Measurements from ENCODE around the gene ANKUB1.

Gene ANKUB1

DNA sequence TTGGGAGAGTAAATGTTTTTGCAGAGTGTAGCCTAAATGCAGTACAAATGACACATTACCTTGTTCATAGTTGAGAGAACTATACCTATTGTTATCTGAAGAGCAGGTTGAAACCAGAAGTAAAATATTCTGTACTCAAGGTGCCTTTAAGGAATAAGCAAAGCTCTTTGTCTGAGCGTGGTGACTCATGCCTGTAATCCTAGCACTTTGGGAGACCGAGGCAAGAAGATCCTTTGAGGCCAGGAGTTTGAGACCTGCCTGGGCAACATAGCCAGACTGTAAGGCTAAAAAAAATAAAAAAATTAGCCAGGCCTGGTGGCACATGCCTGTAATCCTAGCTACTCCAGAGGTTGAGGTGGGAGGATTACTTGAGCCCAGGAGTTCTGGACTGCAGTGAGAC, 18.5 kb upstream of the ANKUB1 start:
- CTCF ChIA-PET, result interaction anchor here (0.6 kb wide), 2 partner anchors 280 to 759 kb away, joined by 3 to 4 read pairs; no protein-coding TSS in a partner anchor
- H3K27ac ChIP-seq, result no peak overlapping the region
- TF ChIP-seq, protein P1, sequence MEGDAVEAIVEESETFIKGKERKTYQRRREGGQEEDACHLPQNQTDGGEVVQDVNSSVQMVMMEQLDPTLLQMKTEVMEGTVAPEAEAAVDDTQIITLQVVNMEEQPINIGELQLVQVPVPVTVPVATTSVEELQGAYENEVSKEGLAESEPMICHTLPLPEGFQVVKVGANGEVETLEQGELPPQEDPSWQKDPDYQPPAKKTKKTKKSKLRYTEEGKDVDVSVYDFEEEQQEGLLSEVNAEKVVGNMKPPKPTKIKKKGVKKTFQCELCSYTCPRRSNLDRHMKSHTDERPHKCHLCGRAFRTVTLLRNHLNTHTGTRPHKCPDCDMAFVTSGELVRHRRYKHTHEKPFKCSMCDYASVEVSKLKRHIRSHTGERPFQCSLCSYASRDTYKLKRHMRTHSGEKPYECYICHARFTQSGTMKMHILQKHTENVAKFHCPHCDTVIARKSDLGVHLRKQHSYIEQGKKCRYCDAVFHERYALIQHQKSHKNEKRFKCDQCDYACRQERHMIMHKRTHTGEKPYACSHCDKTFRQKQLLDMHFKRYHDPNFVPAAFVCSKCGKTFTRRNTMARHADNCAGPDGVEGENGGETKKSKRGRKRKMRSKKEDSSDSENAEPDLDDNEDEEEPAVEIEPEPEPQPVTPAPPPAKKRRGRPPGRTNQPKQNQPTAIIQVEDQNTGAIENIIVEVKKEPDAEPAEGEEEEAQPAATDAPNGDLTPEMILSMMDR (conservative IDR thresholded peaks at IDR 0.05; ENCODE audit: low read depth), result no peak
- POLR2A ChIA-PET (ENCODE audit: low non-redundant PET), result no interaction called here
- DNase-seq (ENCODE audit: low spot score), result no peak

DNA sequence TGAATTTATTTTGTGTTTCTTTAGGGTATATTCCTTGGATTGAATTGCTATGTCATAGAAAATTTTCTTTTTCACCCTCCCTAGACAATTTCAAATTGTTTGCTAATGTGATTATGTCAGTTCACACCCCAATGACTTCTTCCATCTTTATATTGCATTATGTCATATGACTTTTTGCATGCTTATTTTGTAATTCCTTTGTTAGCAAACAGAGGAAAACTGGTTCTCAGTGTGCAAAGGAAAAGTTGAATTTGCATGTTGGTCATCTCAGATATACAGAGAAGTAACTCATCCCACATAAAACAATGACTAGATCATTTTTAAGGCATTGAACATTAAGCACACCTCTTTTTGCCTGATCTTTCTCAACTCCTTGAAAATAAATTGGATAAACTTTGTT, 17.3 kb upstream of the ANKUB1 start:
- ChIA-PET CTCF (no interaction called here), POLR2A (ENCODE audit: low non-redundant PET) (no interaction called here)
- H3K27ac ChIP-seq, result no peak overlapping the region
- TF ChIP-seq, protein P1 (conservative IDR thresholded peaks at IDR 0.05; ENCODE audit: low read depth), result no peak
- DNase-seq (ENCODE audit: low spot score), result no peak

DNA sequence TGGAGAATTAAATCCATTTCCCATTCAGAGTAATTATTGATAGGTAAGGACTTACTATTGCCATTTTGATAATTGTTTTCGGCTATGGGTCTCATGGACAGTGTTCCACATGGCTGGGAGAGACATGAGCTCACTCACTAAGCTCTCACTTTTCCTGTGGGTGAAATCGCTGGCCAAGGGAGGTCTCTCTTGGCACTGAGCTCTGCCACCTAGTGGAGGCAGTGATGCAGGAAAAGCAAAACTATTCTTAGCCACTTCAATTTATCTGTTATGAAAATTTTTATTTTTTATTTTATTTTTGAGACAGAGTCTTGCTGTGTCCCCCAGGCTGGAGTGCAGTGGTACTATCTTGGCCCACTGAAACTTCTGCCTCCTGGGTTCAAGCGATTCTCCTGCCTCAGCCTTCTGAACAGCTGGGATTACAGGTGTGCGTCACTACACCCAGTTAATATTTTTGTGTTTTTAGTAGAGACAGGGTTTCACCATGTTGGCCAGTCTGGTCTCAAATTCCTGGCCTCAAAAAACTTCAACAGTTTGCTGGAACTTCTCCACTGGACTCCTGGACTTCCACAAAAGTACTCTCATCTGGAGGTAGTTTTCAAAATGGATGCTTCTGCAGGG, 16.0 kb upstream of the ANKUB1 start:
- POLR2A ChIA-PET (ENCODE audit: low non-redundant PET), result no interaction called here
- TF ChIP-seq, protein P1 (conservative IDR thresholded peaks at IDR 0.05; ENCODE audit: low read depth), result peak; percentile 87
- CTCF ChIA-PET, result interaction anchor here (0.6 to 2.6 kb wide), 17 partner anchors 10 to 554 kb away, joined by 3 to 45 read pairs (median 4); partner anchors contain the start of gene COMMD2
- DNase-seq (ENCODE audit: low spot score), result peak; percentile 68
- no peak overlapping the region for H3K27ac ChIP-seq

DNA sequence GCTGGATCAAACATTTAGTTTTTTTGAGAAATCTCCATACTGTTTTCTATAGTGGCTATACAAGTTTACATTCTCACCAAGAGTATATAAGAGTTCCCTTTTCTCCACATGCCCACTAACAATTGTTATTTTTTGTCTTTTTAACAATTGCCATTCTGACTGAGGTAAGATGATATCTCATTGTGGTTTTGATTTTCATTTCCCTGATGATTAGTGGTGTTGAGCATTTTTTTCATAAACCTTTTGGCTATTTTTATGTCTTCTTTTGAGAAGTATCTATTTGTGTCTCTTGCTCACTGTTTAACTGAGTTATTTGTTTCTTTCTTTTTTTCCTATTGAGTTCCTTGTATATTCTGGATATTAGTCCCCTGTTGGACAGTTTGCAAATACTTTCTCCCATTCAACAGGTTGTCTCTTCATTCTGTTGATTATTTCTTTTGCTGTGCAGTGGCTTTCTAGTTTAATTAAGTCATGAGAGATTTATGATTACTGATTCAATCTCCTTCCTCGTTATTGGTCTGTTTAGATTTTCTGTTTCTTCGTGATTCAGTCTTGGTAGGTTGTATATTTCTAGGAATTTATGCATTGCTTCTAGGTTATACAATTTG, 13.9 kb upstream of the ANKUB1 start:
- CTCF ChIA-PET, result no interaction called here

DNA sequence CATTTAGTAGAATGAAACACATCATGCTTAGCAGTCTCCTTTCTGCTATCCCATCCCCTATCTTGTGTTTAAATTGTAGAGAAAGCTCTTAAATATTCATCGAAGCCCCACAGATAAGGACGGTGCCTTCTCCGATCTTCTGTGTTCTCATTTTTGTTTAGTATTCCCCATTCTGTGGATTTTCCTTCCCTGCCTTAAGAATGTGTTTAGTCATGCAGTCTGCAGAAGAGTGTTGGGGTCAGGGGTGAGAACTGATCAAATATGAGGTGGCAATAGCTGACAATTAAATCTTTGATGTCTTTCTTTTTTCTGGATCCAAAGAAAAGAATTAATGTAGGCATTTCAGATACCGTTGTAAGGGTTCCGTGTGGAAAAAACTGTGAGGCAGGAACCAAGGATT, 9.3 kb upstream of the ANKUB1 start:
- no peak for DNase-seq (ENCODE audit: low spot score)
- TF ChIP-seq, protein P1 (conservative IDR thresholded peaks at IDR 0.05; ENCODE audit: low read depth), result no peak
- H3K27ac ChIP-seq, result no peak overlapping the region
- ChIA-PET CTCF (interaction anchor here (0.6 kb wide), 1 partner anchor 23 kb away, joined by 3 read pairs; no protein-coding TSS in a partner anchor), POLR2A (ENCODE audit: low non-redundant PET) (no interaction called here)

More for the DNA sequence above, 13.9 kb upstream of the ANKUB1 start:
- H3K27ac ChIP-seq, result no peak overlapping the region
- TF ChIP-seq, protein P1 (conservative IDR thresholded peaks at IDR 0.05; ENCODE audit: low read depth), result no peak
- POLR2A ChIA-PET (ENCODE audit: low non-redundant PET), result no interaction called here
- no peak for DNase-seq (ENCODE audit: low spot score)

DNA sequence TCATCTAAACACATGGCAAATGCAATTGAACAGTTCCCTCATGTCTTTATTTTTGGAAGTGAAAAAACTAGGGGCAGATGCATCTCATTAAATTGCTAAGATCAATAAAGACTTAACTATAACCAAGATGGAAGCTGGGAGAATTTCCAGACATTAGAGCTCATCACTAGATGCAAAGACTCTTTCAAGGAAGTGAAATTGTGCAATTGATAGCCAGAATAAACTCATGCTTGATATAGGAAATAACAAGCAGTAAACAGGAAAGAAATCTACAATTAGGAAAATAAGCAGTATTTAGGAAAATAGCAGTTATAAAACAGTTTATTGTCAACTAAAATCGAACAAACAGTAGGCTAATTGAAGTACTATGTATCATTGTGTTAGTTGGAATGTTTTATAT, 8.8 kb upstream of the ANKUB1 start:
- H3K27ac ChIP-seq, result no peak overlapping the region
- CTCF ChIA-PET, result interaction anchor here (0.6 kb wide), 1 partner anchor 24 kb away, joined by 3 read pairs; no protein-coding TSS in a partner anchor
- DNase-seq (ENCODE audit: low spot score), result no peak
- POLR2A ChIA-PET (ENCODE audit: low non-redundant PET), result no interaction called here
- TF ChIP-seq, protein P1 (conservative IDR thresholded peaks at IDR 0.05; ENCODE audit: low read depth), result no peak

All from RWPE1 (cell line).